GM23338 (cell line): Measurements from ENCODE around the gene LCP1. TPM values are rescaled to one million over a fixed set of nuclear protein-coding genes. Genes with fewer than 3 reads are reported as not detected.

ENCODE experiments used
- ATAC-seq: fragments of 200-7000 bp; cut with Tn5 transposase; 3 replicates; pipeline ENCODE4 v1.9.1; 2020
- DNase-seq: peaks from one replicate; pipeline ENCODE4 v3.0.0-alpha.2; 2015; ENCODE audit warnings: low spot score
- H2AFZ ChIP-seq: fragments of 200-600 bp; sonication (generic); 2 replicates; pipeline ENCODE4 v1.8.0; 2016; ENCODE audit warnings: antibody characterized with exemption, mild to moderate bottlenecking, moderate library complexity
- H3F3A ChIP-seq: fragments of 200-600 bp; sonication (generic); replicated peaks from 2 replicates; pipeline ENCODE4 v1.8.0; 2017; ENCODE audit warnings: antibody characterized with exemption, mixed run types, low read depth
- H3K27ac ChIP-seq: fragments of 200-600 bp; sonication (generic); 2 replicates; pipeline ENCODE4 v1.6.1; 2016; ENCODE audit warnings: low read depth
- H3K27me3 ChIP-seq: fragments of 200-600 bp; sonication (generic); 2 replicates; pipeline ENCODE4 v1.8.0; 2016; ENCODE audit warnings: mild to moderate bottlenecking, mixed run types, moderate library complexity; ENCODE audit not compliant: insufficient read depth
- H3K36me3 ChIP-seq: fragments of 200-600 bp; sonication (generic); 2 replicates; pipeline ENCODE4 v1.8.0; 2016; ENCODE audit warnings: mild to moderate bottlenecking; ENCODE audit not compliant: insufficient read depth
- H3K4me1 ChIP-seq: fragments of 200-600 bp; sonication (generic); 2 replicates; pipeline ENCODE4 v1.8.0; 2016; ENCODE audit warnings: mild to moderate bottlenecking, moderate library complexity; ENCODE audit not compliant: insufficient read depth
- H3K4me2 ChIP-seq: fragments of 200-600 bp; sonication (generic); 2 replicates; pipeline ENCODE4 v1.7.1; 2017; ENCODE audit warnings: mixed run types
- H3K4me3 ChIP-seq: fragments of 200-600 bp; sonication (generic); 2 replicates; pipeline ENCODE4 v1.6.1; 2016; ENCODE audit warnings: mixed run types
- H3K79me2 ChIP-seq: fragments of 200-600 bp; sonication (generic); replicated peaks from 2 replicates; pipeline ENCODE4 v1.8.0; 2017; ENCODE audit warnings: mild to moderate bottlenecking; ENCODE audit not compliant: insufficient read depth
- H3K9me2 ChIP-seq: fragments of 200-600 bp; sonication (generic); 2 replicates; pipeline ENCODE4 v1.8.0; 2017; ENCODE audit not compliant: insufficient read depth
- H4K20me1 ChIP-seq: fragments of 200-600 bp; sonication (generic); replicated peaks from 2 replicates; pipeline ENCODE4 v1.8.0; 2017; ENCODE audit warnings: mild to moderate bottlenecking; ENCODE audit not compliant: insufficient read depth
- H3K27ac Mint-ChIP-seq: 2 replicates; pipeline ENCODE4 v1.8.0; 2020; ENCODE audit warnings: inconsistent platforms, mild to moderate bottlenecking, moderate library complexity, mixed read lengths
- H3K27me3 Mint-ChIP-seq: 3 replicates; pipeline ENCODE4 v1.8.0; 2022; ENCODE audit warnings: low read depth, mild to moderate bottlenecking, moderate library complexity, mixed read lengths, inconsistent platforms; ENCODE audit not compliant: insufficient read depth, poor library complexity
- H3K36me3 Mint-ChIP-seq: 3 replicates; pipeline ENCODE4 v1.8.0; 2021; ENCODE audit warnings: low read depth, mild to moderate bottlenecking, inconsistent platforms, moderate library complexity, mixed read lengths
- H3K4me1 Mint-ChIP-seq: 3 replicates; pipeline ENCODE4 v1.8.0; 2020; ENCODE audit warnings: mild to moderate bottlenecking, inconsistent platforms, mixed read lengths
- H3K4me3 Mint-ChIP-seq: 3 replicates; pipeline ENCODE4 v1.8.0; 2021; ENCODE audit warnings: moderate library complexity, mild to moderate bottlenecking, inconsistent platforms, mixed read lengths
- H3K9me3 Mint-ChIP-seq: 3 replicates; pipeline ENCODE4 v1.8.0; 2020; ENCODE audit warnings: moderate library complexity, mild to moderate bottlenecking, inconsistent platforms, mixed read lengths
- CREB1 ChIP-seq: fragments of 250-450 bp; sonication (Bioruptor Pico); IDR thresholded peaks from 2 replicates; pipeline ENCODE4 v1.5.0; 2020; ENCODE audit warnings: low read depth, mild to moderate bottlenecking, moderate library complexity
- CTCF ChIP-seq, 2 experiments: fragments of 200-600 bp in 1 of 2; sonication (generic) in 1 of 2; conservative IDR thresholded peaks; 2 replicates each; pipeline versions ENCODE4 v1.5.1 to v1.6.1; 2016 to 2017; ENCODE audit warnings: antibody characterized with exemption in 2 of 2, low read depth in 2 of 2, mild to moderate bottlenecking in 2 of 2, moderate library complexity in 1 of 2
- ETS1 ChIP-seq: IDR thresholded peaks from 2 replicates; pipeline ENCODE4 v1.6.1; 2016; ENCODE audit warnings: antibody characterized with exemption
- EZH2 ChIP-seq: fragments of 200-600 bp; sonication (generic); IDR thresholded peaks from one replicate; pipeline ENCODE4 v1.8.0; 2017; ENCODE audit warnings: antibody characterized with exemption, mild to moderate bottlenecking, low read depth; ENCODE audit not compliant: unreplicated experiment
- EZH2phosphoT487 ChIP-seq: fragments of 200-600 bp; sonication (generic); IDR thresholded peaks from one replicate; pipeline ENCODE4 v1.8.1; 2018; ENCODE audit warnings: antibody characterized with exemption; ENCODE audit not compliant: unreplicated experiment
- JUNB ChIP-seq: IDR thresholded peaks from one replicate; pipeline ENCODE4 v1.6.1; 2016; ENCODE audit warnings: antibody characterized with exemption; ENCODE audit not compliant: unreplicated experiment
- NANOG ChIP-seq: IDR thresholded peaks from 2 replicates; pipeline ENCODE4 v1.6.1; 2016; ENCODE audit warnings: antibody characterized with exemption, borderline replicate concordance
- POLR2AphosphoS5 ChIP-seq: IDR thresholded peaks from 2 replicates; pipeline ENCODE4 v1.6.1; 2016; ENCODE audit warnings: antibody characterized with exemption, low read depth
- STAT1 ChIP-seq: IDR thresholded peaks from one replicate; pipeline ENCODE4 v1.6.1; 2016; ENCODE audit warnings: antibody characterized with exemption; ENCODE audit not compliant: unreplicated experiment
- ZNF114 ChIP-seq: fragments of 250-450 bp; sonication (Bioruptor Pico); IDR thresholded peaks from 2 replicates; pipeline ENCODE4 v1.5.0; 2020; ENCODE audit warnings: mild to moderate bottlenecking, moderate library complexity
- ZNF331 ChIP-seq: fragments of 250-450 bp; sonication (Bioruptor Pico); IDR thresholded peaks from 2 replicates; pipeline ENCODE4 v1.5.0; 2020; ENCODE audit warnings: low read depth, mild to moderate bottlenecking, moderate library complexity
- ZNF462 ChIP-seq: fragments of 250-450 bp; sonication (Bioruptor Pico); IDR thresholded peaks from 2 replicates; pipeline ENCODE4 v1.5.0; 2020; ENCODE audit warnings: mild to moderate bottlenecking, moderate library complexity
- polyA plus RNA-seq: library from polyadenylated mRNA; unstranded; fragments of >200 nt; fragmentation: Nextera tagmentation; extraction: Ambion mirVana; gene quantifications from 2 replicates; pipeline ENCODE4 v1.2.1, GENCODE V29; 2016
- total RNA-seq: library from RNA; depleted of rRNA; stranded (reverse); fragments of >200 nt; shearing (Covaris generic); gene quantifications from 2 replicates; pipeline ENCODE4 v1.2.3, GENCODE V29; 2014

LCP1 gene
- total and polyA plus RNA-seq, 2 experiments from 2014 or later, result 1.9 to 3.4 TPM

DNA sequence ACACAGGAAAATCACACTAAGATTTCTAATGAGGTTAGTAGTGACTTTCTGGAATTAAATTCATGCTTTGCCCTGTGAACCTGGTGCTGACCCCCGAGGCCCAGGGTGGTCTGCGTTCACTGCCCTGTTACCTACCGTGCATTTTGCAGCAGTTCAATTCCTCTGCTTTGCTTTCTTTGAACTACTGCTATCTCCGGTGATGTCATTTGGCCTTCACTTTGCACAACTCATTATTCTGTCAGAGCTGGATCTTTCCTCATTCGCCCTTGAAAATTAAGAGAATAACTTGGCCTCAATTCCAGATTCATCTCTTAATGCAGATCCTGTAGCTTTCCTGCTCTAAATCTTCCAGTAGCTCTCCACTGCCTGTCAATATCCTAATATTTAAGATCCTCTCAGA lies 21.0 kb upstream of the LCP1 start:
- Mint-ChIP-seq H3K36me3 (no peaks in the 10 kb centered on the region), H3K4me1 (peaks cover 7% of the 10 kb centered on the region; the same call in 2 of the 3 replicates), H3K27ac (no peak overlapping the region), H3K4me3 (no peak overlapping the region), H3K9me3 (no peaks in the 10 kb centered on the region), H3K27me3 (peaks cover 2% of the 10 kb centered on the region)
- Histone ChIP-seq H3K4me1 (no peaks in the 10 kb centered on the region), H3K27me3 (no peaks in the 10 kb centered on the region), H3K9me2 (0 out of 2 replicates have a peak, but pooled peaks cover 5% of the 10 kb centered on the region), H3K4me2 (no peak overlapping the region), H3K27ac (no peak overlapping the region), H4K20me1 (0 out of 2 replicates have a peak, but pooled peaks cover 3% of the 10 kb centered on the region), H3F3A (no peaks in the 10 kb centered on the region), H2AFZ (no peak overlapping the region), H3K36me3 (no peaks in the 10 kb centered on the region), H3K4me3 (no peak overlapping the region), H3K79me2 (no peaks in the 10 kb centered on the region)
- TF ChIP-seq ZNF462 (no peak), EZH2 (no peak), EZH2phosphoT487 (no peak), CREB1 (CRISPR knock-in tag) (no peak), ZNF331 (CRISPR knock-in tag) (no peak), ETS1 (no peak), CTCF (conservative IDR thresholded peaks at IDR 0.05; ENCODE audit: low read depth in 2 of 2) (no peak), ZNF114 (no peak), STAT1 (no peak), POLR2AphosphoS5 (no peak), JUNB (no peak), NANOG (no peak)
- DNase-seq (no peak), ATAC-seq (no peak)
